SU-DHL-6 (cell line): ENCODE data around the gene EPHB3.

Experiments used
- EZH2phosphoT487 ChIP-seq: fragments of 200-600 bp; sonication (generic), shearing (Covaris generic); conservative IDR thresholded peaks from 2 replicates; pipeline ENCODE4 v1.6.1; 2018; ENCODE audit warnings: mild to moderate bottlenecking, antibody characterized with exemption, low read length, moderate library complexity, mixed read lengths
- TF ChIP-seq, protein P1 (sequence below): fragments of 200-600 bp; sonication (generic); IDR thresholded peaks from one replicate; pipeline ENCODE4 v1.5.1; 2017; ENCODE audit warnings: antibody characterized with exemption, mild to moderate bottlenecking, low read length, moderate library complexity; ENCODE audit not compliant: insufficient read depth, poor library complexity, severe bottlenecking

- TF ChIP-seq, protein P1, sequence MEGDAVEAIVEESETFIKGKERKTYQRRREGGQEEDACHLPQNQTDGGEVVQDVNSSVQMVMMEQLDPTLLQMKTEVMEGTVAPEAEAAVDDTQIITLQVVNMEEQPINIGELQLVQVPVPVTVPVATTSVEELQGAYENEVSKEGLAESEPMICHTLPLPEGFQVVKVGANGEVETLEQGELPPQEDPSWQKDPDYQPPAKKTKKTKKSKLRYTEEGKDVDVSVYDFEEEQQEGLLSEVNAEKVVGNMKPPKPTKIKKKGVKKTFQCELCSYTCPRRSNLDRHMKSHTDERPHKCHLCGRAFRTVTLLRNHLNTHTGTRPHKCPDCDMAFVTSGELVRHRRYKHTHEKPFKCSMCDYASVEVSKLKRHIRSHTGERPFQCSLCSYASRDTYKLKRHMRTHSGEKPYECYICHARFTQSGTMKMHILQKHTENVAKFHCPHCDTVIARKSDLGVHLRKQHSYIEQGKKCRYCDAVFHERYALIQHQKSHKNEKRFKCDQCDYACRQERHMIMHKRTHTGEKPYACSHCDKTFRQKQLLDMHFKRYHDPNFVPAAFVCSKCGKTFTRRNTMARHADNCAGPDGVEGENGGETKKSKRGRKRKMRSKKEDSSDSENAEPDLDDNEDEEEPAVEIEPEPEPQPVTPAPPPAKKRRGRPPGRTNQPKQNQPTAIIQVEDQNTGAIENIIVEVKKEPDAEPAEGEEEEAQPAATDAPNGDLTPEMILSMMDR: no peak
- no peak for TF ChIP-seq EZH2phosphoT487
Observed at GRCh38 chr3:184556582-184557347, 4.8 kb upstream of the EPHB3 start.
